AG09319 (cell line): Measurements from ENCODE around the gene PTPA.
"Not testable (repeated sequence)": the region's sequence is repeated elsewhere in the genome, so short reads cannot be mapped to it uniquely, and the experiment has no call there.

Experiments
- DNase-seq: peaks from one replicate; pipeline ENCODE4 v3.0.0-alpha.2; 2010; ENCODE audit warnings: low read depth; ENCODE audit errors: extremely low read depth
- CTCF ChIP-seq: IDR thresholded peaks from 2 replicates; pipeline ENCODE4 v1.5.1; 2011; ENCODE audit warnings: low read depth, mild to moderate bottlenecking, inconsistent platforms, low read length, moderate library complexity

The PTPA gene

GRCh38 chr9:129109952-129110739 is 1.1 kb upstream of the PTPA start:
- no peak for DNase-seq
- TF ChIP-seq CTCF, result no peak

- no peak for TF ChIP-seq CTCF
- no peak for DNase-seq
Measured at GRCh38 chr9:129111528-129112151, 425 bp downstream of the PTPA start.

- not testable (repeated sequence) for DNase-seq
Measured at GRCh38 chr9:129112526-129112925, 1.3 kb downstream of the PTPA start.

- no peak for DNase-seq
- no peak for TF ChIP-seq CTCF
Measured at GRCh38 chr9:129113645-129114304, 2.6 kb downstream of the PTPA start.

GRCh38 chr9:129118799-129119198 is 7.6 kb downstream of the PTPA start:
- no peak for TF ChIP-seq CTCF
- DNase-seq, result no peak

GRCh38 chr9:129121483-129121882 is 10.3 kb downstream of the PTPA start:
- no peak for TF ChIP-seq CTCF
- no peak for DNase-seq

GRCh38 chr9:129122133-129122532 is 10.9 kb downstream of the PTPA start:
- DNase-seq, result no peak
- no peak for TF ChIP-seq CTCF

GRCh38 chr9:129122976-129123375 is 11.8 kb downstream of the PTPA start:
- not testable (repeated sequence) for DNase-seq
